Measurements from ENCODE around the gene ZHX3. TPM values are rescaled to one million over a fixed set of nuclear protein-coding genes. Genes with fewer than 3 reads are reported as not detected.
A peak's percentile ranks its signal among the peaks of the same experiment; 100 is the strongest.

Gene ZHX3
- total RNA-seq, 1 experiment from 2014 or later, result 9.6 TPM

DNA sequence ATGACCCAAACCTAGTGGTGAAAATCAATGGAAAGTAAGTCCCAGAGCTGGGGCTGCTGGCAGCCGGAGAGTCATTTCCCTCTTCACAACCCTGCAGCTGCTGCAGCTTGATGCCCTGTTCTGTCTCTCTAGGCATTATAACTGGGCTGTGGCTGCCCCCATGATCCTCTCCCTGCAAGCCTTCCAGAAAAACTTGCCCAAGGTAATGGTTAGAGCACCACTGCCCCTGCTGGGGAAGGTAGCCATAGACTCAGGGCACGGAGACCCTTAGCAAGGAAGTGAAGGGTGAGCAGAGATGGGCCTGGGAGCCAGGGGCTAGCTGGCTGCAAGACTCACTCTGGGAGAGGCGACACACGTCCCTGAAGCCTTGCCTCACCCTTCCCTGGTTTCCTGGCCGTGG lies 35.1 kb upstream of the ZHX3 start:
- peak; percentile 57 for ATAC-seq
- H3K27ac Mint-ChIP-seq, result no peak overlapping the region
- no peaks in the 10 kb centered on the region for H3K27me3 Mint-ChIP-seq (ENCODE audit: low read depth)
- no peaks in the 10 kb centered on the region for H3K4me1 Mint-ChIP-seq
- POLR2A ChIA-PET, result no interaction called here
- TF ChIP-seq, protein P1, sequence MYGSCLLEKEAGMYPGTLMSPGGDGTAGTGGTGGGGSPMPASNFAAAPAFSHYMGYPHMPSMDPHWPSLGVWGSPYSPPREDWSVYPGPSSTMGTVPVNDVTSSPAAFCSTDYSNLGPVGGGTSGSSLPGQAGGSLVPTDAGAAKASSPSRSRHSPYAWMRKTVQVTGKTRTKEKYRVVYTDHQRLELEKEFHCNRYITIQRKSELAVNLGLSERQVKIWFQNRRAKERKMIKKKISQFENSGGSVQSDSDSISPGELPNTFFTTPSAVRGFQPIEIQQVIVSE (CRISPR knock-in tag; IDR thresholded peaks at IDR 0.05; ENCODE audit: borderline replicate concordance), result no peak
- peak; percentile 90 for TF ChIP-seq ZNF416 (CRISPR knock-in tag; IDR thresholded peaks at IDR 0.05)
- CTCF ChIA-PET, result interaction anchor here (0.9 to 3.3 kb wide), 5 partner anchors 12 to 180 kb away, joined by 4 to 11 read pairs (median 7); partner anchors contain the start of genes EMILIN3 and LPIN3
- no peak overlapping the region for H3K4me3 Mint-ChIP-seq
- no peak for DNase-seq (ENCODE audit: low spot score)
- no peaks in the 10 kb centered on the region for H3K36me3 Mint-ChIP-seq
- no peaks in the 10 kb centered on the region for H3K9me3 Mint-ChIP-seq

- DNase-seq (ENCODE audit: low spot score) (no peak), ATAC-seq (peak; percentile 82)
- POLR2A ChIA-PET, result no interaction called here
- peaks cover 1% of the 10 kb centered on the region for H3K4me1 Mint-ChIP-seq
- CTCF ChIA-PET, result interaction anchor here (0.6 to 3.3 kb wide), 8 partner anchors 8 to 179 kb away, joined by 3 to 11 read pairs (median 5); partner anchors contain the start of genes EMILIN3 and LPIN3
- H3K36me3 Mint-ChIP-seq, result no peaks in the 10 kb centered on the region
- TF ChIP-seq ZNF263 (CRISPR knock-in tag; IDR thresholded peaks at IDR 0.05; ENCODE audit: low read depth), result no peak
- TF ChIP-seq, protein P2, sequence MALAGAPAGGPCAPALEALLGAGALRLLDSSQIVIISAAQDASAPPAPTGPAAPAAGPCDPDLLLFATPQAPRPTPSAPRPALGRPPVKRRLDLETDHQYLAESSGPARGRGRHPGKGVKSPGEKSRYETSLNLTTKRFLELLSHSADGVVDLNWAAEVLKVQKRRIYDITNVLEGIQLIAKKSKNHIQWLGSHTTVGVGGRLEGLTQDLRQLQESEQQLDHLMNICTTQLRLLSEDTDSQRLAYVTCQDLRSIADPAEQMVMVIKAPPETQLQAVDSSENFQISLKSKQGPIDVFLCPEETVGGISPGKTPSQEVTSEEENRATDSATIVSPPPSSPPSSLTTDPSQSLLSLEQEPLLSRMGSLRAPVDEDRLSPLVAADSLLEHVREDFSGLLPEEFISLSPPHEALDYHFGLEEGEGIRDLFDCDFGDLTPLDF (CRISPR knock-in tag; IDR thresholded peaks at IDR 0.05), result no peak
- TF ChIP-seq ZBTB43 (CRISPR knock-in tag; IDR thresholded peaks at IDR 0.05), result no peak
- TF ChIP-seq HMGA2 (CRISPR knock-in tag; IDR thresholded peaks at IDR 0.05), result no peak
- TF ChIP-seq PREB (CRISPR knock-in tag; IDR thresholded peaks at IDR 0.05; ENCODE audit: borderline replicate concordance), result no peak
- TF ChIP-seq, protein P3, sequence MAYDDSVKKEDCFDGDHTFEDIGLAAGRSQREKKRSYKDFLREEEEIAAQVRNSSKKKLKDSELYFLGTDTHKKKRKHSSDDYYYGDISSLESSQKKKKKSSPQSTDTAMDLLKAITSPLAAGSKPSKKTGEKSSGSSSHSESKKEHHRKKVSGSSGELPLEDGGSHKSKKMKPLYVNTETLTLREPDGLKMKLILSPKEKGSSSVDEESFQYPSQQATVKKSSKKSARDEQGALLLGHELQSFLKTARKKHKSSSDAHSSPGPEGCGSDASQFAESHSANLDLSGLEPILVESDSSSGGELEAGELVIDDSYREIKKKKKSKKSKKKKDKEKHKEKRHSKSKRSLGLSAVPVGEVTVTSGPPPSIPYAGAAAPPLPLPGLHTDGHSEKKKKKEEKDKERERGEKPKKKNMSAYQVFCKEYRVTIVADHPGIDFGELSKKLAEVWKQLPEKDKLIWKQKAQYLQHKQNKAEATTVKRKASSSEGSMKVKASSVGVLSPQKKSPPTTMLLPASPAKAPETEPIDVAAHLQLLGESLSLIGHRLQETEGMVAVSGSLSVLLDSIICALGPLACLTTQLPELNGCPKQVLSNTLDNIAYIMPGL (CRISPR knock-in tag; IDR thresholded peaks at IDR 0.05), result no peak
- TF ChIP-seq IRF2 (CRISPR knock-in tag; IDR thresholded peaks at IDR 0.05; ENCODE audit: borderline replicate concordance, low read depth), result no peak
- no peak for TF ChIP-seq JUN (CRISPR knock-in tag; IDR thresholded peaks at IDR 0.05)
- TF ChIP-seq ATF1 (CRISPR knock-in tag; IDR thresholded peaks at IDR 0.05), result no peak
- TF ChIP-seq NFE2L1 (CRISPR knock-in tag; IDR thresholded peaks at IDR 0.05), result no peak
- TF ChIP-seq MLX (CRISPR knock-in tag; IDR thresholded peaks at IDR 0.05), result no peak
- no peak for TF ChIP-seq ZNF396 (CRISPR knock-in tag; IDR thresholded peaks at IDR 0.05; ENCODE audit: borderline replicate concordance)
- no peak for TF ChIP-seq EMX1 (CRISPR knock-in tag; IDR thresholded peaks at IDR 0.05)
- no peak for TF ChIP-seq ZNF671 (CRISPR knock-in tag; IDR thresholded peaks at IDR 0.05)
- TF ChIP-seq SMAD4 (CRISPR knock-in tag; IDR thresholded peaks at IDR 0.05), result no peak
- no peak overlapping the region for H3K27ac Mint-ChIP-seq
- no peaks in the 10 kb centered on the region for H3K9me3 Mint-ChIP-seq
- no peak overlapping the region for H3K4me3 Mint-ChIP-seq
- no peaks in the 10 kb centered on the region for H3K27me3 Mint-ChIP-seq (ENCODE audit: low read depth)
These were observed 34.6 kb upstream of the ZHX3 start for GRCh38 chr20:41352106-41352505.

All from WTC11 (cell line).